NCI-H1436 (cell line): ENCODE results near the gene DPP6.
A peak's percentile ranks its signal among the peaks of the same experiment; 100 is the strongest.

ENCODE experiments used
- DNase-seq: peaks from one replicate; lab custom pipeline; 2025; lab: John Stamatoyannopoulos, UW

DPP6 gene

DNA sequence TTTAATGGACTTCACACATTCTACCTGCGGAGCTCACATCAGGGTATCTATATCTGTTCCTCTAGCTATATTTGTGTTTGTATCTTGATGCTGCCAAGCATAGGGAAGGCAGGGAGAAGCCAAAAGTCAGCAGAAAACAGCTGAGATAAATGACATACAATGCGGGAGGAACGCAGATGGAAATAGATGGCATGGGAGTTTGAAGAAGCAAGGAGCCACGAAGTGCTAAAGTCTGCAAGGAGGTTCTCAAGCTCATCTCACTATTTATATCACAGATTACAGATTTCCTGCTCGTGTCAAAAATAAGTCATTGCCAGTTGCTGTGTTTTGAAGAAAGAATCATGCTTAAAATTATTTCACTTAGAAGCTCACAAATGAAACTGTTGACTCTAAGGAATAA lies 180.5 kb downstream of the DPP6 start:
- no peak for DNase-seq

DNA sequence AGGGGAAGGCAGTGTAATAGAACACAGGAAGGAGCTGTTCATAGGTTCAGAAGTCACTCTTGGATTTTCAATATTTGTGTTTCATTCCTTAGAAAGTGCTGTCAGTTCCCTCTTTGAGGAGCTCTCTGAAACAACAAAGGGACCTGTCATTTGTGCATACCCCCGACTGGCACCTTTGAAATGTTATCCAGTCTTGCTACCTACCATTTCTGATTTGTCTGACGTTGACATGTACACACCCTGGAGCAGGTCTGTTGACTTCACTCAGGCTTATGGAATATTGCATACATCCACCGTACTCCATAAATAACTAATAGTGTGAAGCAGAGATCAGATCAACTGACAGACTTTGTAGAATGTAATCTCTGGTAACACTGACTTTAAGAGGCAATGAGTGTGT lies 189.8 kb downstream of the DPP6 start:
- no peak for DNase-seq

DNA sequence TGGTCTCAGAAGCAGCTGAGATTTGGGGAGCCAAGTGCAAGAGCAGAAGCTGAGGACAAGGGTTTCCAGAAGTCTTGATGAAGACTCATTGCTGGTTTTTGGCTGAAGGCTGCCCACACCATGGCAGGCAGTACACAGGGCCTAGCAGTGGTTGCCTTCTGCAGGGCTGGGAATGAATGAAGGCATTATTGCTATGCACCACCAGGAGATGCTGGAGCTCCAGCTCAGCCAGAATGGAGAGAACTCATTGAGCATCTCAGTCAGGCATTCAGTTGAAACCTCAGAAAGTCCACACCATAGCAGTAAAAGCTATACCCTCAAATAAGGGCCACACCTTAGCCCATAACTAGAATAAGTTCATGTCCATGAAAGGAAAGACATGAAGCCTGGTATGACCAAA lies 190.5 kb downstream of the DPP6 start:
- no peak for DNase-seq

DNA sequence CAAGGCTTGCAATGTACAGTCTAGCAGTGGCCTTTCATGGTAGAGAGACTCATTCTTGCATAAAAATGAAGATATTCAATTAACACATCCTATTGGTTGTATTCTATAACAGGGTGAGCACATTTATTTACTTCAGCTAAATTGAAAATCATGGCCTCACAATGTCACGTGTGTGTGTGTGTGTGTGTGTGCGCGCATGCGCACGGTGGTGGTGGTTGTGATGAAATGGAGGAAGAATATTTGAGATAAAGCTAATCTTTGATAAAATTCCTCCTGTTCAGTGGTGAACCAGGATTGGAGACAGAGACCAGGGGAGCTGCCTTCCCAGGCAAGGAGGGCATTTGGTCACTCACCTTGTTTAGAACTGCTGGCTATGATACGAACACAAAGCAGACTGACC lies 199.8 kb downstream of the DPP6 start:
- DNase-seq, result no peak

DNA sequence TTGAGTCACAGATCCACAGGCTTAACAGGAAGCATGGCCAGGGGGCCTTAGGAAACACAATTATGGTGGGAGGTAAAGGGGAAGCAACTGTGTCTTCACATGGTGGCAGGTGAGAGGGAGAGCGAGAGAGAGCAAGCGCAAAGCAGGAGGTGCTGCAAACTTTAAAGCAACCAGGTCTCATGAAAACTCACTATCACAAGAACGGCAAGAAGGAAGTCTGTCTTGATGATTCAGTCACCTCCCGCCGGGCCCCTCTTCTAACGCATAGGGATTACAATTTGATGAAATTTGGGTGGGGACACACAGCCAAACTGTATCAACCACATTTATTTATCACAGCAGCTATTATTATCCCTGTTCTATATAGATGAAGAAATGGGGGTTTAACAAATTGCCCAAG lies 201.6 kb downstream of the DPP6 start:
- no peak for DNase-seq

DNA sequence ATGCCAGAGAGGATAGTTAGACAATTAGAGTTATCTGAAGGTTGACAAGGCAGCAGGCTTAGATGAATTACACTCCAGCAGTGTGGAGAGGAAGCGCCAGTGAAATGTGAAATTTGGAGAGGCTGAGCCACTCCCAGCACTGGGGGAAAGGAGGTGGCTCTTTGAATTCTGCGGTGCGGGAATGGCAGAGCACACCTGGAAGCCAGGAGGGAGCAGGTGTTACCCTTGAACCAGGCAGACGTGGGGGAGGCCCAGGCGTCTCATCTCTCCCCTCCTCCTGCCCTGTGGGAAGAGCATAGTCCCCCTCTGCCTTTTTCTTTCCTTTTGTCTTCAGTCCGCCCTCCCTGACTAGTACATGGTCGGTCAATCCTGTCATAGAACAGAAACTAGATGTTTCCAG lies 203.1 kb downstream of the DPP6 start:
- no peak for DNase-seq

DNA sequence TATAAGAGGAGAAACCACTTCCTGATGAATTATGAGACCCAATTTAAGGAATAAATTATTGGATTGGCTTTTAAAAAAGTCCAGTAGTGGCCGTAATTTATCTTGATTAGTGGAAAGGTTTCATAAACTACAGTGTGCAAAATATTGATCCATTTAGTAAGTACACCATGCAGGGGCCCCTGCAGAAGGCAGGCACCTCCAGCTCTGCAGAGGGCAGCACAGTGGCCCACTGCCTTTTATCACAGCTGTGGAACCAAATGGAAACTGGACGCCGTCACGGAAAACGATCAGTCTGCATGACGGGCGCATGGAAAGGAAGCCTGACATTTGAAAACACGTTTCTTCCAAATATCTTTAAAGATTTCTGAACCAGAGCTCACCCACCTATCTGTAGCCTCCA lies 204.0 kb downstream of the DPP6 start:
- DNase-seq, result no peak

DNA sequence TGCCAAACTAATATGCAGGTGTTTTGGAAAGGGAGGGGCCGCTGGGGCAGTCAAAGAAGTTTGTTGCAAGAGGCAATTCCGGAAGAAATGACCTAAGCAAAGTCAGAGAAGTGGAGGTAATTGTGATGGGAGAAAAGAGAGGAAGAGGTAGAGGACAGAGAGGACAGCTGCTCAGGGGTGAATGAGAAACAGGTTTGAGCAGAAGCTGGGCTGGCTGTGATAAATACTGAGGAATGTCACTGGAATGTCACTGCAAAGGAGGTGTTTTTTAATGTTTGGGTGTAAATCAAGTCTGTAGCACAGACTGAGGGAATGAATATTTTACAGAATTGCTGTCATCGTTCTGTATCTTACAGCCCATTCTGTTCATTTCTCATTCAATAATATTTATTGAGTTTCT lies 207.2 kb downstream of the DPP6 start:
- DNase-seq, result no peak

DNA sequence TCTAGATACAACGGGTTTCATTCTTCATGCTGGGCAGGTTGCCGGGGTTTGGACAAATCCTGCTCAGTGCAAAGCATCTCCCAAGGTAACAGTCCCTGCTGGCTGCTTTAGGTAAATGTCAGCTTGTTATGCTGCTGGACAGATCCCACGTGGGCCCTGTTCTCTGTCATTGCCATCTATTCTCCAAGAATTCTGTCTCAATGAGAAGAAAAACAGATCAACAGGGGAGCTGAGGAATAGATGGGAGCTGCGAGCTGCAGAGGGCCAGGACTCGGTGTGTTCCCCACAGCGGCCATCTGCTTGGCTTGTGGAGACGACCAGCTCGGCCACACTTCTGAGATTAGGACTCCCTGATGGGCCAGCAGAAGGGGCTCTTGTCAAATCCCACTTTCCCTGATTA lies 235.2 kb downstream of the DPP6 start:
- DNase-seq, result no peak

DNA sequence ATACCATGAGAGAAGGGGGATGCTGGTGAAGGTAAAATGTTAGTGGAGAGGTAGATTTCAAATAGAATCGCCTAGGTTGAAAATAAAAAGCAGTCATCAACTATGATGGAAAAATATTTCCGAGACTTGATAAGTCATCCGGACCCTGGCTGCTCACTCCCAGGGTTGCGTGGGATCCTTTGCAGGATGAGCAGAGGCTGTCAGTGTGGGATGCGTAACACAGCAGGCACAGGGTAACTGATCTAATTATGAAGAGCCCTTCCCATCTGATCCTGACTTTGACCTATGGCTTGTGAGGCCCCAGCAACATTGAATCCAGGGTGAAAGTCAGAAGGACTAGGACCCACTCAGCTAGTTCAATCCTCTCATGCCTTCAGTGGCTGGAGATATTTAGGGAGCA lies 236.9 kb downstream of the DPP6 start:
- no peak for DNase-seq

DNA sequence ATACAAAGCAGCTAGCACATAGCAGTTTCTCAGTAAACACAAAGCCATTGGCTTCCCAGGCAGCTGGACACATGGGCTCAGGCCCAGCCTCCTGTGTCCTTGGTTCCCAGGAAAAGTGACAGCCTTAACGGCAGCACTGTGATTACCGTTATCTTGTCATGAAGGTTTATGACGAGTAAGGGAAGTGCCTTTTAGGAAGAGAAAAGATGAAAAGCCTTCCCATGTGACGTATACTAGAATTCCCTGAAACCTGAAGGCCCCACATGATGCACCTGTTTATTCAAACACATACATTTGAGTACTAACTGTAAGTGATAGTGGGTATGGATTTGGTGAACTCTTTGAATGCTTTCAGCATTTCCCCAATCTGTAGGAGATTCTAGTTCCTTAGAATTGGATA lies 244.2 kb downstream of the DPP6 start:
- no peak for DNase-seq

DNA sequence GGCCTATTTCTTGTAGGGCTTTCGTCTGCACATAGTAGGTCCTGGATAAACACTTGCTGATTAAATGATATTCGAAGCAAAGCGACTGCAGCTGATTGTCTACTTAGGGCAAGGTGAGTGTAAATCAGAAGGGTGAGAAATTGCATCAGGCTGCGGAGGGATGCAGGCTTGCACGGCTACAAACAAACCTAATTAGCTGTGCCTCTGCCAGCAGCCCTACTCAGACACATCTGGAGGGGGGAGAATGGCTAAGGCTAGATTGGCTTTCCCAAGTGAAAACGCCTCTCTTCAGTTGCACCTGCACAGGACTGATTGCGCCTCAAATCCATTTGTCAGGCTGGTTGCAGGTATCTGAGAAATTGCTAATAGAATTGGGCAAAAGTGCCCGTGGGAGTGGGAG lies 247.5 kb downstream of the DPP6 start:
- no peak for DNase-seq

DNA sequence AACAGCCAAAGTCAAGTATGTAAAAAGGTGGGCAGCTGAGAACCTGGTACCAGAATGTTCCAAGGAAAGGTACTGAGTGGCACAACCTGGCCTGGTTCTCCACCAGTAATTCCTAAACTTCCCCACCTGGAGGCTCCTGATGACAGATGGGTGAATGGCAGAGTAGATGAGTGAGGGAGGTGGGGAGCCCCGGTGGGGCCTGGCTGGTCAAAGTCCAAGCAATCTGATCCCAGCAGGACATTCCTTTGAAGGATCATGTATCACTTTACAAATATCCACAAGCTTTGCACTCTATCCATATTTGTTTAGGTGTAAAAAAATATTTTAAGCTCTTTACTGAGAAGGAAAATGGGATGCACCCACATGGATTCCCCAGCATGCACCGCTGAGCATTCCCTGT lies 250.2 kb downstream of the DPP6 start:
- DNase-seq, result no peak

DNA sequence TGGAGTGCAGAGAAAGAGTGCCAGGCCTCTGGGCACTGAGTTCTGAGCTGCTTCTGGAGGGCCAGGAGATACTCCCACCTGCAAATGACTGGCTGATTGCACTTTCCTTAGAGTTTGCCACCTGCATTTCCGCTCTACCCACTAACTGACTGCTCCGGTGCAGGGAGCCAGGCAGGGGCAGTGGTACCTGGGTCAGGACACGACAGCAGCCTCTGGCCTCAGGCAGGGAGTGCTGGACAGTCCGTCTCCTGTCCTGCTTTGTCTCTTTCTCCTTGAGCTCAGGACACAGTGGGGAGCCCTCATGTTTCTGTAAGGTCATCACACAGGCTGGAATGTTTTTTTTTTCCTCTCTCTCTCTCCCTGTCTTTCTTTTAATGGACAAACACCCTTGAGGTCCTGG lies 252.0 kb downstream of the DPP6 start:
- no peak for DNase-seq

DNA sequence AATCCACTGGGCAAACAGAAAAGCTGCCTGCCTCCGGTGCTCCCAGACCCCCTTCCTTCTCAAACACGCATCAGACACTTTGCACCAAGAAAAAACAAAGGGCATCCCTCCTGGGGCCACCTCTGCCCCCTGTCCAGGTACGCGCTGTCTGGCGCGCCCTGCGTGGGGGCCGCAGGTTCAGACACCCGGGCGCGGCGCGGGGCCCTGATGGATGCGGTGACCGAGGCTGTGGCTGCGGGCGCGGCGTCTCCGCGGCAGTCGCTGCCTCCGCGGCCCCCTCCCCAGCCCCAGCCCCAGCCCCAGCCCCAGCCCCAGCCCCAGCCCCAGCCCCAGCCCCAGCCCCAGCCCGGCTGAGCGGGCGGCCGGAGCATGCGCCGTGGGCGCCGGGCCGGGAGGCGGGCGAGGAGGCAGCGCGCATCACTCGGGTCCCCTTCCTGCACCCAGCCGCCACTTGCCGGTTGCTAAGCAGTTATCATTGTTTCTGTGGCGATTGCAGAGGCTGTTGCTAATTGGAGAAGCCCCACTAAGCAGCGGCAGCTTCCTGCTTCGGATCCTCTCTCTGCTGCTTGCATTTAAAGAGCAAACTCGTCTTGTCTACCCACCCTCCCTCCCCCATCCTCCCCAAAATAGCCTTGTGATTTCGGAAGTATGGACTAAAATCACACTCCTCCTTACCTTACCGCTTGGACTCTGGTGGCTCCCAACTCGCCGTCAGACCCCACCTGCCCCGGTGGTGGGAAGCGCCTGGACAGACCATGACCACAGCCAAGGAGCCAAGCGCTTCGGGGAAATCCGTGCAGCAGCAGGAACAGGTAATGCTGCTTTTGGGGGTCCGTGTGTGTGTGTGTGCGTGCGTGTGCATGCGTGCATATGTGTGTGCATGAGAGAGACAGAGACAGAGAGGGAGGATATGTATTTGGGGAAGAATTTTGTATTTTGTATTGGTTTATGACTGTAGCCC lies 252.8 kb downstream of the DPP6 start:
- DNase-seq, result peak; percentile 79

DNA sequence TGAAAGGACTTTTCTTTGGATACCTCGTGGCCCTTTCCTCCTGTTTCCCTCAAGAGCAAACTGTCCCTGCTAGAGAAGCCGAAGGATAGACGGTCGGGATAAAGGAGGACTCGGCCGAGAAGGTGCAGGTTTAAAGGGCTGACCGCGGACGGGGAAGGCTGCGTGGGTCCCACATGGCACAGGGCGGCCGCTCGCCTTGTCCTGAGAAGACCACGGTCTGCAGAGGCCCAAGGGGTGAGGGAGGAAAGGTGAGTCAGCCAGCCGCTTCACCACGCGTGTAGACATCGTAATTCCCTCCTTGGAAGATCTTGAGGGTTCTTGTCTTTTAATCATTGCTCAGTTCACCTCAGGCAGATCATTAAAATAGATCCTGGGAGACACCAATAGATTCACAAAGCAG lies 253.8 kb downstream of the DPP6 start:
- no peak for DNase-seq

DNA sequence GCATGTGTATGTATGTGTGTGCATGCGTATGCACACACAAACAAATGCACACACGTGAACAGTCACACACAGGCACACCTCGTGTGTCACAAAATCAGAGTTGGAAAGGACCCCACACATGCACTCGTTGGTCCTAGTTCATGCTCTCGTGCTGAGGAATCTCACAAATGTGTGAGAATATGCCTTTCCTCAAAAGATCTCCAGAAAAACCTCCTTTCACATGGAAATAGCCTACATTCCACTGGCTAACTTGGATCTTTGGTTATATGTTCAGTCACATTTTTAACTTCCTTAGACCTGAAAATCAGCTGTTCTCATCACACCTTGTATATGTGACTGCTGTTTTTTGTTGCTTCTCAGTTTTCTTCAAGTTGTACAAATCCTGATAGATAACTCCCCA lies 256.7 kb downstream of the DPP6 start:
- no peak for DNase-seq

DNA sequence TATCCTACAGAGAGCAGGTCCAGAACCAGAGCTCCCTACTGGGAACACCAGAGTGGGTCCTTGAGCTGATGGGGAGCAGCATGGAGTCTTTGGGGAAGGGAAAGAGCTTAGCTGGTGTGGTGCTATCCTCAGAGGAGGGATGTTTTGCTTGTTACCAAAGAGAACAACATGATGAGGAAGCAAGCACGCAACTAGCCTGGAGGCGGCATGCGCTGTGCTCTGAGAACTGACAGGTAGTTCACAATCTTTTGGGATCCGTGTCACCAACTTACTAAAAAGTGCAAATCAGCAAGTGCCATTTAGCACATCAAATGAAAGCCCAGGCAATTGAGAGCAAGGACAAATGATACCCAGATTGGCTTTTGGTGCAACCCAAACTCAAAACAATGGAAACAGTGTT lies 257.9 kb downstream of the DPP6 start:
- DNase-seq, result no peak

DNA sequence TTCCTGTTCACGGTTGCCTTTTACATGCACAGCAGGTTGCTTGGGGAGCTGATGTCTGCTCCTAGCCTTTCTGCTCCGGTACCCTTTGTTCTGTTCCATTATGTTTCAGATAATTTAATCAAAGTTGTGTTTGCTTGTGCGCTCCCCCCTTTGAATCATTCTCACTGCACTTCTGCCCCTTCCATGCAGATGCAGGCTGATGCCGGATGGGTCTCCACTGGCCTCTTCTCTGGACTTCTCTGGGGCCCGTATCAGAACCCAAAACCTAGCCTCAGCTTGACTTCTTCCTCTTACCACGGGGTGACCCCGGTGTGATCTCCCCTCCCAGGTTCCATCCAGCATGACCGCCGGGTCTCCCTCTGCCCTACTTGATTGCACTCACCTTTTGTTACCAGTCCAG lies 272.0 kb downstream of the DPP6 start:
- no peak for DNase-seq

DNA sequence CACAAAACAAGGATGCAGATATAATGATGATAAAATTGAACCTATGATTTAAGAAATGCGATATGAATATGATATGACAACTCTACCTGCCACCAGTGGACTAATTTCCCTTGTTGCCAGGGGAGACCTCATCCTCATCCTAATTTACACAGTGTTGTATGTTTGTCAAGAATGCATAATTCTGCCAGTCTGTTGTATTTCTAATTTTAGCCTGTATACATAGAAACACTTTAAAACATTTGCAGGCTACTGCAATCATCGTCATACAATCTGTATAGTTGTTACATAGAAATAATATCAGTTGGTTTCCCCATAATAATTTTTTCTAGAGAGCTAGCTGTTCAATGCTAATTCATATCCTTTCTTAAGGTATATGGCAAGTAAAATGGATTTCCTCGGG lies 274.2 kb downstream of the DPP6 start:
- DNase-seq, result no peak

DNA sequence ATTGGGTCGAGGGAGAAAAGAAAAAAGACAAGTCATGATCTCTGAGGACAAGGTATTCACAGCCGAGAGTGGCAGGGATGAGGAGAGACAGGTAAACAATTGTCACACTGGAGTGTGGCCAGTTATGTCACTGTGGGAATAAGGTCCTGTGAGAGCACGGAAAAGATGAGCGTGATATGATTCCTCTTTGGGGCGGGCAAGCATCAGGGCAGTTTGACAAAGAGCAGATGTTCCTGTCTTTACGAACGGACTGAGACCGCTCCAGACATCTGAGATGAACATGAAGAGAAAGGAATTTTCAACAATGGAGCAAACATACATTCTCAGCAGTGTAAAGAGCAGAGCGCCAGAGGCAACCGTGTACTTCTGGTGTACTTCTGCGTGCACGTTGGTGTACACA lies 278.1 kb downstream of the DPP6 start:
- no peak for DNase-seq

DNA sequence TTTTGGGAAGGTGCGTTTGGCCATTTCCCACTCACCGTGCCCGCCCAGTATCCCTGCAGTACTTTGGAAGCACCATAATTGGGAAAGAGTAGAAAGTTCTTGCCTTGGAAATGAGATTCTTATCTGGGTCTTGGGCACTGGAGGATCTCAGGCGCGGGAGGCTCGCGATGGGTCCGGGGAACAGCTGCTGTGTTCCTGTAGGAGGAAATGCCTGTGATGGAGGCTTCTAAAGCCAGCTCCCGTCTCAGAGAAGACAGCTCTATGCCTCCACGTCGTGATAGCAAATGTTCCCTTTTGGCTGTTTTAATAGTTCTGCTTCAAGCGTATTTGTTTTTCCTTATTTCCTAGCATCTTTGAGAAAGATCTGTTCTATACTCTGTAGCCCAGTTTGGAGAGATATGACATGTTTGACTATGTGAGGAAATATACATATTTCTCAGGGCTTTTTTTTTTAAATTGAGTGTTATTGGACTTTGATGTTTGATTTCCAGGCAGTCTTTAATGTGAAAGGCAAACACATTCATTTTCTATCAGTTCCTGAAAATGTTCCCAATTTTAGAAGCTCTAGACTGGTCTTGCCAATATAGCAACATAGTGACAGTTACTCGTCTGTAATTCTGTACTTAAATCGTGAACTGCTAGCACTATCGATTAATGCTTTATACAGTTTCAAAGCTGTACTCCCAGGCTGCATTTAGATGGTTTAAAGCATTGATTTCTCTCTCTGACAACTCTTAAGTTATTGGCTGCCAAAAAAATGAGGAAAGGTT lies 280.8 kb downstream of the DPP6 start:
- DNase-seq, result no peak

DNA sequence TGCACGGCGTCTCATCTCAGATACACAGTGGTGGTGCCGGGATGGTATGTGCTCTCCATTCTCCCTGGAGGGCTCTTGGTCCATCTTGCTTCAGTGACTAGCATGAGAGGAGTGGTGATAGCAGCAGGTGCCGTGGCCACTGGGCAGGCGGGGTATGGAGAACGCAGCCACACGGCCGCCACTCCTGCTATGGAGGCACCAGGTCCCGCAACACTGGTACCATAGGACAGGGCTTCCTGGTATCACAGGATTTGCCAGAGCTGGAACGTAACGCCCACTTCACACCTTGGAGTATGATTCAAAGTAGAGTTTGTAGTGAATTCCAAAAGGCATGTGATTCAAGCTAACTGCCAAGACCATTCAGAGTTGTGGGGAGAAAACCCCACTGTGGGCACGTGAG lies 284.1 kb downstream of the DPP6 start:
- DNase-seq, result no peak
